OCI-LY3 (cell line): Measurements from ENCODE around the gene AGRP.

Experiments used
- H2AFZ ChIP-seq: fragments of 200-600, 300-600 bp; shearing (Covaris generic); 2 replicates; pipeline ENCODE4 v1.6.0; 2014; ENCODE audit warnings: antibody characterized with exemption, low read depth, low read length
- H3K27ac ChIP-seq: fragments of 200-600, 300-600 bp; sonication (generic); 2 replicates; pipeline ENCODE4 v1.5.1; 2014; ENCODE audit warnings: mild to moderate bottlenecking, low read length, moderate library complexity, mixed read lengths
- H3K27me3 ChIP-seq: fragments of 200-600, 300-600 bp; sonication (generic); 2 replicates; pipeline ENCODE4 v1.6.1; 2014; ENCODE audit warnings: low read depth, low read length, mixed read lengths
- H3K36me3 ChIP-seq: fragments of 200-600, 300-600 bp; sonication (generic); replicated peaks from 2 replicates; pipeline ENCODE3; 2014; ENCODE audit warnings: low read depth, low read length, mixed read lengths
- H3K4me1 ChIP-seq: fragments of 300-600, 200-600 bp; sonication (generic); 2 replicates; pipeline ENCODE4 v1.6.1; 2014; ENCODE audit warnings: low read length, mixed read lengths
- H3K4me2 ChIP-seq: fragments of 200-600, 300-600 bp; sonication (generic); 2 replicates; pipeline ENCODE4 v1.6.1; 2014; ENCODE audit warnings: low read length, mixed read lengths
- H3K4me3 ChIP-seq: fragments of 300-600, 200-600 bp; sonication (generic); 2 replicates; pipeline ENCODE4 v1.5.1; 2014; ENCODE audit warnings: antibody characterized with exemption, mild to moderate bottlenecking, low read length, moderate library complexity
- H3K79me2 ChIP-seq: fragments of 300-600, 200-600 bp; shearing (Covaris generic); 2 replicates; pipeline ENCODE4 v1.6.1; 2014; ENCODE audit warnings: mild to moderate bottlenecking, low read length, mixed read lengths
- H3K9ac ChIP-seq: fragments of 300-600, 200-600 bp; shearing (Covaris generic); 2 replicates; pipeline ENCODE4 v1.6.0; 2014; ENCODE audit warnings: mild to moderate bottlenecking, low read length, moderate library complexity
- H3K9me3 ChIP-seq: fragments of 200-600, 300-600 bp; shearing (Covaris generic); 2 replicates; pipeline ENCODE4 v1.6.1; 2014; ENCODE audit warnings: low read length, mixed read lengths; ENCODE audit not compliant: insufficient read depth
- H4K20me1 ChIP-seq: fragments of 200-600, 300-600 bp; sonication (generic); 2 replicates; pipeline ENCODE4 v1.6.1; 2016; ENCODE audit warnings: low read length, mixed read lengths; ENCODE audit not compliant: insufficient read depth
- CTCF ChIP-seq: fragments of 200-600, 300-600 bp; sonication (generic); IDR thresholded peaks from 2 replicates; pipeline ENCODE4 v1.5.1; 2014; ENCODE audit warnings: antibody characterized with exemption, low read length, low read depth
- EZH2phosphoT487 ChIP-seq: fragments of 200-600 bp; shearing (Covaris generic); IDR thresholded peaks from 2 replicates; pipeline ENCODE4 v1.6.1; 2018; ENCODE audit warnings: antibody characterized with exemption, mixed run types, low read depth

The AGRP gene

GRCh38 chr16:67454852-67455251 lies 28.5 kb downstream of the AGRP start:
- no peak for TF ChIP-seq EZH2phosphoT487
- TF ChIP-seq CTCF, result no peak

GRCh38 chr16:67454104-67454503 lies 29.2 kb downstream of the AGRP start:
- Histone ChIP-seq H3K4me2 (no peak overlapping the region), H3K9me3 (no peaks in the 10 kb centered on the region), H3K4me1 (peaks cover 9% of the 10 kb centered on the region), H3K27ac (no peak overlapping the region), H3K9ac (no peak overlapping the region), H3K4me3 (no peak overlapping the region), H3K36me3 (peaks cover 5% of the 10 kb centered on the region), H3K27me3 (no peaks in the 10 kb centered on the region), H2AFZ (no peak overlapping the region), H4K20me1 (peaks cover 52% of the 10 kb centered on the region), H3K79me2 (no peaks in the 10 kb centered on the region)
- no peak for TF ChIP-seq EZH2phosphoT487
- TF ChIP-seq CTCF, result no peak

More at GRCh38 chr16:67454852-67455251, 28.5 kb downstream of the AGRP start:
- H3K36me3 ChIP-seq, result peaks cover 5% of the 10 kb centered on the region
- H4K20me1 ChIP-seq, result peaks cover 52% of the 10 kb centered on the region
- H2AFZ ChIP-seq, result no peak overlapping the region
- no peaks in the 10 kb centered on the region for H3K9me3 ChIP-seq
- H3K4me2 ChIP-seq, result no peak overlapping the region
- H3K27ac ChIP-seq, result no peak overlapping the region
- no peaks in the 10 kb centered on the region for H3K27me3 ChIP-seq
- no peak overlapping the region for H3K4me3 ChIP-seq
- no peak overlapping the region for H3K9ac ChIP-seq
- peaks cover 9% of the 10 kb centered on the region for H3K4me1 ChIP-seq
- no peaks in the 10 kb centered on the region for H3K79me2 ChIP-seq

- Histone ChIP-seq H3K4me2 (no peak overlapping the region), H2AFZ (no peak overlapping the region), H3K4me1 (peaks cover 9% of the 10 kb centered on the region), H3K4me3 (no peak overlapping the region), H3K9ac (no peak overlapping the region), H3K27me3 (no peaks in the 10 kb centered on the region), H3K27ac (no peak overlapping the region), H4K20me1 (peaks cover 33% of the 10 kb centered on the region), H3K9me3 (no peaks in the 10 kb centered on the region), H3K79me2 (no peaks in the 10 kb centered on the region), H3K36me3 (peaks cover 8% of the 10 kb centered on the region)
- no peak for TF ChIP-seq EZH2phosphoT487
- TF ChIP-seq CTCF, result no peak
These were observed 31.5 kb downstream of the AGRP start for GRCh38 chr16:67451704-67452435.

- H3K36me3 ChIP-seq, result peaks cover 8% of the 10 kb centered on the region
- H3K27me3 ChIP-seq, result no peaks in the 10 kb centered on the region
- H3K9ac ChIP-seq, result no peak overlapping the region
- H3K79me2 ChIP-seq, result no peaks in the 10 kb centered on the region
- no peak overlapping the region for H2AFZ ChIP-seq
- H3K27ac ChIP-seq, result no peak overlapping the region
- H3K4me3 ChIP-seq, result no peak overlapping the region
- peaks cover 26% of the 10 kb centered on the region for H4K20me1 ChIP-seq
- peaks cover 2% of the 10 kb centered on the region for H3K4me1 ChIP-seq
- no peak overlapping the region for H3K4me2 ChIP-seq
- no peaks in the 10 kb centered on the region for H3K9me3 ChIP-seq
- TF ChIP-seq EZH2phosphoT487 (no peak), CTCF (no peak)
These were observed 32.2 kb downstream of the AGRP start for GRCh38 chr16:67451061-67451703.
